A549 (cell line): ENCODE measurements around the gene TRMT1. TPM values are rescaled to one million over a fixed set of nuclear protein-coding genes. Genes with fewer than 3 reads are reported as not detected.

ENCODE experiments used
- ATAC-seq, 2 experiments: fragments of 200-7000 bp in 1 of 2; fragments of >200 bp in 1 of 2; cut with Nextera tagmentation in 1 of 2; cut with Tn5 transposase in 1 of 2; 3 replicates each; pipeline versions ENCODE4 v1.8.0 to v1.9.1; 2018 to 2020; ENCODE audit warnings: mild to moderate bottlenecking in 1 of 2, moderate library complexity in 1 of 2
- CTCF ChIA-PET: fragments of 300-600 bp; sonication (Branson Sonifier 250); formaldehyde crosslinking; extraction: SDS; loops from one replicate; lab custom pipeline; 2021; ENCODE audit warnings: antibody characterized with exemption, inconsistent platforms; lab: Yijun Ruan, JAX
- POLR2A ChIA-PET: fragments of 350-600 bp; formaldehyde crosslinking; extraction: SDS; loops from one replicate; lab custom pipeline; 2021; ENCODE audit warnings: antibody characterized with exemption, inconsistent platforms; lab: Yijun Ruan, JAX
- DNase-seq, 2 experiments: peaks; one replicate each; pipeline versions ENCODE4 v3.0.0 to v3.0.0-alpha.2; 2011 to 2016; ENCODE audit warnings: low read depth in 1 of 2, low spot score in 1 of 2
- FAIRE-seq: peaks from 2 replicates; lab custom pipeline; 2011; peaks lifted over from hg19 to GRCh38; lab: Jason Lieb, UNC
- H3K27ac ChIP-seq, 2 experiments: fragments of >200 bp; sonication (Bioruptor Twin); formaldehyde crosslinking; 3 replicates each; pipeline ENCODE4 v1.5.1; 2016 to 2017
- H3K4me1 ChIP-seq: fragments of >200 bp; sonication (Bioruptor Twin); formaldehyde crosslinking; 3 replicates; pipeline ENCODE4 v1.6.1; 2016
- H3K4me2 ChIP-seq: fragments of >200 bp; sonication (Bioruptor Twin); formaldehyde crosslinking; 3 replicates; pipeline ENCODE4 v1.6.1; 2016
- H3K4me3 ChIP-seq: fragments of >200 bp; sonication (Bioruptor Twin); formaldehyde crosslinking; 3 replicates; pipeline ENCODE4 v1.5.1; 2016
- H3K9me3 ChIP-seq: fragments of >200 bp; sonication (Bioruptor Twin); formaldehyde crosslinking; 3 replicates; pipeline ENCODE4 v1.6.1; 2016
- BHLHE40 ChIP-seq: IDR thresholded peaks from 2 replicates; pipeline ENCODE4 v1.6.1; 2012; ENCODE audit warnings: low read depth, low read length, inconsistent platforms
- CBX2 ChIP-seq: fragments of 200-600 bp; sonication (generic); IDR thresholded peaks from 2 replicates; pipeline ENCODE4 v1.6.1; 2016; ENCODE audit warnings: low read depth, mild to moderate bottlenecking, borderline replicate concordance
- CBX8 ChIP-seq: fragments of 200-600 bp; sonication (generic); IDR thresholded peaks from 2 replicates; pipeline ENCODE4 v1.6.1; 2016
- CHD4 ChIP-seq: fragments of 200-600 bp; sonication (generic); IDR thresholded peaks from 2 replicates; pipeline ENCODE4 v1.6.1; 2016; ENCODE audit warnings: antibody characterized with exemption, mild to moderate bottlenecking, borderline replicate concordance
- EHF ChIP-seq: fragments of 250-450 bp; sonication (Bioruptor Pico); IDR thresholded peaks from 2 replicates; pipeline ENCODE4 v1.5.0; 2020; ENCODE audit warnings: mild to moderate bottlenecking
- ESRRA ChIP-seq: fragments of 150-350 bp; IDR thresholded peaks from 2 replicates; pipeline ENCODE4 v1.6.1; 2014; ENCODE audit warnings: mild to moderate bottlenecking, low read length, borderline replicate concordance
- FOSB ChIP-seq: fragments of 250-450 bp; sonication (Bioruptor Pico); IDR thresholded peaks from 2 replicates; pipeline ENCODE4 v1.5.0; 2020; ENCODE audit warnings: mild to moderate bottlenecking, moderate library complexity
- FOXS1 ChIP-seq: fragments of 250-450 bp; sonication (Bioruptor Pico); IDR thresholded peaks from 2 replicates; pipeline ENCODE4 v1.5.0; 2020; ENCODE audit warnings: mild to moderate bottlenecking, moderate library complexity
- GATA3 ChIP-seq: IDR thresholded peaks from 2 replicates; pipeline ENCODE4 v1.6.1; 2012; ENCODE audit warnings: borderline replicate concordance
- HDAC2 ChIP-seq: fragments of 200-600 bp; sonication (generic); IDR thresholded peaks from 2 replicates; pipeline ENCODE4 v1.6.1; 2016
- HEYL ChIP-seq: fragments of 250-450 bp; sonication (Bioruptor Pico); IDR thresholded peaks from 2 replicates; pipeline ENCODE4 v1.8.0; 2021; ENCODE audit warnings: mild to moderate bottlenecking, moderate library complexity
- HOXA7 ChIP-seq: fragments of 250-450 bp; sonication (Bioruptor Pico); IDR thresholded peaks from 2 replicates; pipeline ENCODE4 v1.5.0; 2020; ENCODE audit warnings: mild to moderate bottlenecking, moderate library complexity
- HOXB5 ChIP-seq: fragments of 250-450 bp; sonication (Bioruptor Pico); IDR thresholded peaks from 2 replicates; pipeline ENCODE4 v1.5.0; 2020; ENCODE audit warnings: mild to moderate bottlenecking, moderate library complexity
- JUN ChIP-seq, 2 experiments: fragments of >200 bp; sonication (Bioruptor Twin); formaldehyde crosslinking; IDR thresholded peaks; 2 replicates in 1 of 2; 3 replicates in 1 of 2; pipeline ENCODE4 v1.6.1; 2016 to 2017
- KDM1A ChIP-seq: fragments of 200-600 bp; sonication (generic); IDR thresholded peaks from 2 replicates; pipeline ENCODE4 v1.6.1; 2016; ENCODE audit warnings: low read depth, mild to moderate bottlenecking
- KDM5A ChIP-seq: fragments of 200-600 bp; sonication (generic); IDR thresholded peaks from 2 replicates; pipeline ENCODE4 v1.6.1; 2016; ENCODE audit warnings: antibody characterized with exemption, mild to moderate bottlenecking
- MAFK ChIP-seq: fragments of 450-650 bp; IDR thresholded peaks from 2 replicates; pipeline ENCODE4 v1.6.1; 2014; ENCODE audit not compliant: partially characterized antibody
- MYC ChIP-seq: IDR thresholded peaks from 2 replicates; pipeline ENCODE4 v1.6.1; 2012; ENCODE audit warnings: mild to moderate bottlenecking, inconsistent platforms, low read length, improper control_type of control experiment, borderline replicate concordance
- NPAS2 ChIP-seq: fragments of 250-450 bp; sonication (Bioruptor Pico); IDR thresholded peaks from 2 replicates; pipeline ENCODE4 v1.8.0; 2022; ENCODE audit warnings: mild to moderate bottlenecking, moderate library complexity, borderline replicate concordance
- PHF8 ChIP-seq: fragments of 200-600 bp; sonication (generic); IDR thresholded peaks from 2 replicates; pipeline ENCODE4 v1.6.1; 2016; ENCODE audit warnings: low read depth, mild to moderate bottlenecking, antibody characterized with exemption, moderate library complexity, borderline replicate concordance
- POLR2A ChIP-seq: IDR thresholded peaks from 2 replicates; pipeline ENCODE4 v1.6.1; 2012; ENCODE audit warnings: mild to moderate bottlenecking, low read length
- RAD21 ChIP-seq, 2 experiments: fragments of >200 bp in 1 of 2; sonication (Bioruptor Twin) in 1 of 2; formaldehyde crosslinking in 1 of 2; IDR thresholded peaks in 1 of 2; conservative IDR thresholded peaks in 1 of 2; 2 replicates in 1 of 2; 3 replicates in 1 of 2; pipeline ENCODE4 v1.6.1; 2012 to 2018; ENCODE audit warnings: inconsistent platforms in 1 of 2
- RARB ChIP-seq: fragments of 250-450 bp; sonication (Bioruptor Pico); IDR thresholded peaks from 2 replicates; pipeline ENCODE4 v1.8.0; 2021; ENCODE audit warnings: mild to moderate bottlenecking, moderate library complexity
- RCOR1 ChIP-seq: fragments of 150-350 bp; IDR thresholded peaks from 2 replicates; pipeline ENCODE4 v1.6.1; 2014; ENCODE audit warnings: antibody characterized with exemption, low read length, low read depth
- RFX5 ChIP-seq: fragments of 450-650 bp; IDR thresholded peaks from 2 replicates; pipeline ENCODE4 v1.7.1; 2014; ENCODE audit warnings: antibody characterized with exemption, mild to moderate bottlenecking, moderate library complexity
- RNF2 ChIP-seq: fragments of 200-600 bp; sonication (generic); IDR thresholded peaks from 2 replicates; pipeline ENCODE4 v1.6.1; 2016; ENCODE audit warnings: low read depth, mild to moderate bottlenecking, antibody characterized with exemption, moderate library complexity, borderline replicate concordance
- SMC3 ChIP-seq: fragments of >200 bp; sonication (Bioruptor Twin); formaldehyde crosslinking; IDR thresholded peaks from 3 replicates; pipeline ENCODE4 v1.6.1; 2018; ENCODE audit warnings: inconsistent platforms
- SREBF2 ChIP-seq: fragments of 450-650 bp; IDR thresholded peaks from 2 replicates; pipeline ENCODE4 v1.6.1; 2014; ENCODE audit warnings: mild to moderate bottlenecking, moderate library complexity
- TFCP2L1 ChIP-seq: fragments of 250-450 bp; sonication (Bioruptor Pico); IDR thresholded peaks from 2 replicates; pipeline ENCODE4 v1.5.0; 2021; ENCODE audit warnings: mild to moderate bottlenecking
- TP53 ChIP-seq: fragments of 250-450 bp; sonication (Bioruptor Pico); IDR thresholded peaks from 2 replicates; pipeline ENCODE4 v1.5.0; 2021; ENCODE audit warnings: mild to moderate bottlenecking, moderate library complexity
- ZFP36 ChIP-seq: fragments of 450-650 bp; IDR thresholded peaks from 2 replicates; pipeline ENCODE4 v1.6.1; 2014; ENCODE audit warnings: borderline replicate concordance; ENCODE audit not compliant: partially characterized antibody
- ZSCAN20 ChIP-seq: fragments of 250-450 bp; sonication (Bioruptor Pico); IDR thresholded peaks from 2 replicates; pipeline ENCODE4 v1.8.0; 2022; ENCODE audit warnings: mild to moderate bottlenecking, moderate library complexity
- WGBS: methylation state at CpG from one replicate; pipeline ENCODE4 v1.1.6; 2017; ENCODE audit errors: missing lambda C conversion rate; 5-methylcytosine and 5-hydroxymethylcytosine counted together
- polyA minus RNA-seq: library from RNA; depleted of rRNA, polyadenylated mRNA; stranded (reverse); fragments of >200 nt; gene quantifications from 2 replicates; pipeline ENCODE4 v1.2.3, GENCODE V29; 2011; rRNA and poly(A)+ RNA removed
- polyA plus RNA-seq, 4 experiments: library from polyadenylated mRNA; depleted of rRNA in 3 of 4; stranded (reverse); fragments of >200 nt; fragmentation: RNase III in 1 of 4; extraction: RNeasy Plus Mini Kit Qiagen cat#74134 plus additional on column Dnase treatment in 1 of 4; gene quantifications; 2 replicates in 3 of 4; 3 replicates in 1 of 4; pipeline ENCODE4 v1.2.3, GENCODE V29; 2011 to 2017
- TF ChIP-seq, protein P1 (sequence below): IDR thresholded peaks from 2 replicates; pipeline ENCODE4 v1.6.1; 2012; ENCODE audit warnings: low read depth, borderline replicate concordance
- TF ChIP-seq, protein P2 (sequence below): fragments of >200 bp; sonication (Bioruptor Twin); formaldehyde crosslinking; IDR thresholded peaks from 3 replicates; pipeline ENCODE4 v1.6.1; 2016
- TF ChIP-seq, protein P3 (sequence below): IDR thresholded peaks from 2 replicates; pipeline ENCODE4 v1.6.1; 2012
- TF ChIP-seq, protein P4 (sequence below): fragments of 450-650 bp; IDR thresholded peaks from 2 replicates; pipeline ENCODE4 v1.6.1; 2014; ENCODE audit warnings: antibody characterized with exemption
- TF ChIP-seq, protein P5 (sequence below): IDR thresholded peaks from 2 replicates; pipeline ENCODE4 v1.6.1; 2012

TRMT1 gene
- polyA plus RNA-seq (2011; rRNA removed) (16.3 and 18.2 TPM in 2 replicates), polyA plus RNA-seq (2017; fragmentation: RNase III; extraction: RNeasy Plus Mini Kit Qiagen cat#74134 plus additional on column Dnase treatment) (29.8 to 40.2 TPM (median 35.2 TPM) in 3 replicates), polyA minus RNA-seq (16.9 and 24.9 TPM in 2 replicates)
- polyA plus RNA-seq (2012; cell fraction: cytosol; rRNA removed), result 57.5 and 67.4 TPM in 2 replicates
- 388 and 458 TPM in 2 replicates for polyA plus RNA-seq (2012; cell fraction: nucleus; rRNA removed)

DNA sequence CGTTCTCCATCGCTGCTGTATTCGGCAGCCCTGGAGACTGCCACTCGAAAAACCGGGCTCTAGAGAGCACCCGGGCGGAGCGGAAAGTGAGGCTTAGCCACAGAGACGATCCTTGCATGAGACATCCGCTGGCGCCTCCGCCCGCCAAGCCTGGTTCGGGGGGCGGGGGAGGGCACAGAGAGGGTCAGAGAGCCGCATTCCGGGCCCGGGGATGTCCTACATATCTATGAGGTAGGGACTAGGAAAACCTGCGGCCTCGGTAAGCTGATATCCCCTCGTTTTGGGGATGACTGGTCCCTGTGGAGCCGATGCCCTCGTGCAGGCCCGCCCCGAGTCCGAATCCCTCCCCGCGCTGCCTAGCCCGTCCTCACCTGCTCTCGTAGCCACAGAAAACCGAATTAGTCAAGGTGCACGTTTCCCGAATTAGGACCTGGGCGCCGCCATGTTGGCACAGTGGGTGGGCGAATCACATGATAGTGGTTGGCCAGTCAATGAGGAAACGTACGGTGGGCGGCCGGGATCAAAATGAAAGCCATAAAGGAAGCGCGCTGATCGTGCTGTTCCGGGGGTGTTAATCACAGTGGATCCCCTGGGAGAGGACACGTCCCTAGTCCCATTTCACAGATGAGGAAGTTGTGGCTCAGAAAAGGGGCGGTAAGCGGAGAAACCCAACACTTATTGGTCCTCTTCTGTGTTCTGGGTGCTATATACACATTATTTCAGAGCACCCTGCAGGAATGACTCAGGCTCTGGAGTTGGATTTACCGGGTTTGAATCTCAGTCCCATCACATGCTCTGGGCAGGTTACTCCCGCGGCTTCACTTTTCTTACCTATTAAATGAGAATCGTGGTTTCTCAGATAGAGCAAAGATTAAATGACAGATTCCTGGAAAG lies at the start of gene TRMT1:
Gene TRMT1 (minus strand): TSS at position 459 of the 894 bp plus-strand sequence. CDS start 341 bp downstream, at position 118.
- Histone ChIP-seq H3K9me3 (no peaks in the 10 kb centered on the region), H3K4me2 (peak within 1 kb of the TSS; percentile 96), H3K4me3 (peak within 1 kb of the TSS; percentile 100), H3K4me1 (peaks cover 25% of the 10 kb centered on the region), H3K27ac (peak within 1 kb of the TSS; percentile 79 to 99)
- ChIA-PET CTCF (interaction anchor here (0.5 to 1.9 kb wide), 6 partner anchors 23 to 151 kb away, joined by 3 to 8 read pairs (median 4); partner anchors contain the start of genes IER2 and STX10), POLR2A (no interaction called here)
- ATAC-seq (peak; percentile 71 to 75), FAIRE-seq (no peak), DNase-seq (peak; percentile 91 to 93)
- WGBS, result under 1% methylated on average over 25 of the region's 51 CpGs
- TF ChIP-seq FOSB (CRISPR knock-in tag) (no peak), TFCP2L1 (no peak), POLR2A (peak; percentile 46), PHF8 (no peak; the same call in 1 of the 2 replicates), RNF2 (no peak), CBX2 (no peak), TP53 (CRISPR knock-in tag) (no peak), MYC (no peak), MAFK (peak; percentile 81), RFX5 (no peak), BHLHE40 (no peak), KDM5A (peak; percentile 99), RARB (CRISPR knock-in tag) (no peak), ZSCAN20 (no peak), NPAS2 (CRISPR knock-in tag) (no peak), HOXA7 (CRISPR knock-in tag) (no peak), FOXS1 (CRISPR knock-in tag) (no peak), ESRRA (no peak), SMC3 (no peak), RAD21 (conservative IDR thresholded peaks at IDR 0.05 in 1 of 2, IDR thresholded peaks at IDR 0.05 in 1 of 2) (no peak), EHF (no peak), ZFP36 (peak; percentile 60), CBX8 (no peak), CHD4 (peak; percentile 71; the same call in 1 of the 2 replicates), GATA3 (no peak), HEYL (CRISPR knock-in tag) (no peak), RCOR1 (peak; percentile 73; the same call in 1 of the 2 replicates), HDAC2 (peak; percentile 73; the same call in 1 of the 2 replicates), KDM1A (peak; percentile 99), SREBF2 (no peak), JUN (IDR thresholded peaks at IDR 0.05) (peak; percentile 59 to 68; a peak in 4 of 5 replicates), HOXB5 (CRISPR knock-in tag) (no peak)
- TF ChIP-seq, protein P1, sequence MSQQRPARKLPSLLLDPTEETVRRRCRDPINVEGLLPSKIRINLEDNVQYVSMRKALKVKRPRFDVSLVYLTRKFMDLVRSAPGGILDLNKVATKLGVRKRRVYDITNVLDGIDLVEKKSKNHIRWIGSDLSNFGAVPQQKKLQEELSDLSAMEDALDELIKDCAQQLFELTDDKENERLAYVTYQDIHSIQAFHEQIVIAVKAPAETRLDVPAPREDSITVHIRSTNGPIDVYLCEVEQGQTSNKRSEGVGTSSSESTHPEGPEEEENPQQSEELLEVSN, result 0 out of 2 replicates have a peak, but pooled peaks have one; percentile 26
- TF ChIP-seq, protein P2, sequence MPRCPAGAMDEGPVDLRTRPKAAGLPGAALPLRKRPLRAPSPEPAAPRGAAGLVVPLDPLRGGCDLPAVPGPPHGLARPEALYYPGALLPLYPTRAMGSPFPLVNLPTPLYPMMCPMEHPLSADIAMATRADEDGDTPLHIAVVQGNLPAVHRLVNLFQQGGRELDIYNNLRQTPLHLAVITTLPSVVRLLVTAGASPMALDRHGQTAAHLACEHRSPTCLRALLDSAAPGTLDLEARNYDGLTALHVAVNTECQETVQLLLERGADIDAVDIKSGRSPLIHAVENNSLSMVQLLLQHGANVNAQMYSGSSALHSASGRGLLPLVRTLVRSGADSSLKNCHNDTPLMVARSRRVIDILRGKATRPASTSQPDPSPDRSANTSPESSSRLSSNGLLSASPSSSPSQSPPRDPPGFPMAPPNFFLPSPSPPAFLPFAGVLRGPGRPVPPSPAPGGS, result no peak
- TF ChIP-seq, protein P3, sequence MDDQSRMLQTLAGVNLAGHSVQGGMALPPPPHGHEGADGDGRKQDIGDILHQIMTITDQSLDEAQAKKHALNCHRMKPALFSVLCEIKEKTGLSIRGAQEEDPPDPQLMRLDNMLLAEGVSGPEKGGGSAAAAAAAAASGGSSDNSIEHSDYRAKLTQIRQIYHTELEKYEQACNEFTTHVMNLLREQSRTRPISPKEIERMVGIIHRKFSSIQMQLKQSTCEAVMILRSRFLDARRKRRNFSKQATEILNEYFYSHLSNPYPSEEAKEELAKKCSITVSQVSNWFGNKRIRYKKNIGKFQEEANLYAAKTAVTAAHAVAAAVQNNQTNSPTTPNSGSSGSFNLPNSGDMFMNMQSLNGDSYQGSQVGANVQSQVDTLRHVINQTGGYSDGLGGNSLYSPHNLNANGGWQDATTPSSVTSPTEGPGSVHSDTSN, result no peak
- TF ChIP-seq, protein P4, sequence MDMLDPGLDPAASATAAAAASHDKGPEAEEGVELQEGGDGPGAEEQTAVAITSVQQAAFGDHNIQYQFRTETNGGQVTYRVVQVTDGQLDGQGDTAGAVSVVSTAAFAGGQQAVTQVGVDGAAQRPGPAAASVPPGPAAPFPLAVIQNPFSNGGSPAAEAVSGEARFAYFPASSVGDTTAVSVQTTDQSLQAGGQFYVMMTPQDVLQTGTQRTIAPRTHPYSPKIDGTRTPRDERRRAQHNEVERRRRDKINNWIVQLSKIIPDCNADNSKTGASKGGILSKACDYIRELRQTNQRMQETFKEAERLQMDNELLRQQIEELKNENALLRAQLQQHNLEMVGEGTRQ, result peak; percentile 77
- TF ChIP-seq, protein P5, sequence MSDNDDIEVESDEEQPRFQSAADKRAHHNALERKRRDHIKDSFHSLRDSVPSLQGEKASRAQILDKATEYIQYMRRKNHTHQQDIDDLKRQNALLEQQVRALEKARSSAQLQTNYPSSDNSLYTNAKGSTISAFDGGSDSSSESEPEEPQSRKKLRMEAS, result peak; percentile 94
